H1 (cell line): ENCODE results near the gene TWF2. TPM values are rescaled to one million over a fixed set of nuclear protein-coding genes. Genes with fewer than 3 reads are reported as not detected.

ENCODE experiments used
- CREB1 ChIP-seq: IDR thresholded peaks from 2 replicates; pipeline ENCODE4 v1.6.1; 2012; ENCODE audit warnings: inconsistent platforms
- GTF2F1 ChIP-seq: IDR thresholded peaks from 2 replicates; pipeline ENCODE4 v1.6.1; 2012; ENCODE audit warnings: low read depth, low read length, improper control_type of control experiment, borderline replicate concordance
- HDAC2 ChIP-seq, 2 experiments: fragments of 300-600 bp in 1 of 2; sonication (generic) in 1 of 2; IDR thresholded peaks; 2 replicates each; pipeline ENCODE4 v1.6.1; 2011 to 2012; ENCODE audit warnings: low read depth in 2 of 2, low read length in 2 of 2, mild to moderate bottlenecking in 2 of 2, moderate library complexity in 2 of 2, borderline replicate concordance in 1 of 2, inconsistent platforms in 1 of 2
- SUZ12 ChIP-seq: fragments of 200-600 bp; sonication (generic); IDR thresholded peaks from 2 replicates; pipeline ENCODE4 v1.6.1; 2012; ENCODE audit warnings: mild to moderate bottlenecking, inconsistent platforms, low read length, moderate library complexity, mixed read lengths
- polyA plus RNA-seq, 7 experiments: library from polyadenylated mRNA; depleted of rRNA in 3 of 7; stranded (reverse) in 5 of 7; unstranded in 2 of 7; fragments of >200 nt in 5 of 7; fragments of 200-250 nt in 2 of 7; gene quantifications; 1 replicate in 5 of 7; 2 replicates in 1 of 7; 4 replicates in 1 of 7; pipeline versions ENCODE4 v1.2.1 to v1.2.3, GENCODE V29; 2011 to 2013; ENCODE audit warnings: missing spikeins in 2 of 7, mixed read lengths in 2 of 7
- total RNA-seq: library from RNA; stranded (reverse); fragmentation: NEBNext Ultra II Directional; extraction: Animal tissue kit (Norgen Biotek cat#: 25700); gene quantifications from 2 replicates; pipeline ENCODE4 v1.2.1, GENCODE V29; 2021

The TWF2 gene
- total and polyA plus RNA-seq, 2 of the 8 experiments (the other 6 are each of a cell fraction or from before 2014, with no cell fraction given): 65.2 to 90.4 TPM

- TF ChIP-seq GTF2F1 (no peak), CREB1 (no peak), HDAC2 (IDR thresholded peaks at IDR 0.05; ENCODE audit: borderline replicate concordance in 1 of 2, low read depth in 2 of 2, low read length in 2 of 2) (no peak), SUZ12 (no peak)
- TF ChIP-seq, all 59 proteins: peak for 0
Measured at GRCh38 chr3:52210037-52210436, 28.9 kb downstream of the TWF2 start (continued).
